ENCODE data around the gene ETV3L.

The ETV3L gene

GRCh38 chr1:157043685-157044084 is 55.9 kb downstream of the ETV3L start:
- in situ Hi-C loops (cut with HindIII; ENCODE audit: low pct_ligation_motif_present, low pct_unique_long_range_greater_than_20kb, low sequenced_read_pairs): no loop called here
- no peak for DNase-seq

GRCh38 chr1:157042846-157043245 is 56.8 kb downstream of the ETV3L start:
- DNase-seq: no peak
- in situ Hi-C loops (cut with HindIII; ENCODE audit: low pct_ligation_motif_present, low pct_unique_long_range_greater_than_20kb, low sequenced_read_pairs): no loop called here

Measured in ACHN (cell line).